ENCODE results near the gene STAB2.
"Not testable (repeated sequence)": the region's sequence is repeated elsewhere in the genome, so short reads cannot be mapped to it uniquely, and the experiment has no call there.

Gene STAB2

GRCh38 chr12:103791350-103791920, 204.4 kb downstream of the STAB2 start:
- no peak for DNase-seq

DNA sequence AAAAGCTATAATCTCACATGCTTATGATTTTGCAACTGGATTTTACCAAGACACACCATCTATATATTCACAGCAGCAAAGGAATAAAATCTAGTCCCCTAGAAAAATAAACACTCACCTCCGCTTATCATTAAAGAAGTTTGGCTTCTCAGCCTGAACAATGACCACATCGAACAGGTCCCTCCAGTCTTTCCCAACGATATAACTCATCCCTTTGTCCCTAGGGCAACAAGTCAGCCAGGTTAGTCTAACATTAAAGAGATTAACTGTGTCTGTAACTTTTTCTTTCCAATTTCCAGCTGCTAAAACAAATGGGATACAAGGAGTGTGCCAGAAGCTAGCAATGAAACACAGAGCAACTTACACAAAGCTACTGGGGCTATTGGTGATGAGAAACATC, 206.0 kb downstream of the STAB2 start:
- no peak for DNase-seq

GRCh38 chr12:103793512-103794045, 206.5 kb downstream of the STAB2 start:
- DNase-seq, result no peak

DNA sequence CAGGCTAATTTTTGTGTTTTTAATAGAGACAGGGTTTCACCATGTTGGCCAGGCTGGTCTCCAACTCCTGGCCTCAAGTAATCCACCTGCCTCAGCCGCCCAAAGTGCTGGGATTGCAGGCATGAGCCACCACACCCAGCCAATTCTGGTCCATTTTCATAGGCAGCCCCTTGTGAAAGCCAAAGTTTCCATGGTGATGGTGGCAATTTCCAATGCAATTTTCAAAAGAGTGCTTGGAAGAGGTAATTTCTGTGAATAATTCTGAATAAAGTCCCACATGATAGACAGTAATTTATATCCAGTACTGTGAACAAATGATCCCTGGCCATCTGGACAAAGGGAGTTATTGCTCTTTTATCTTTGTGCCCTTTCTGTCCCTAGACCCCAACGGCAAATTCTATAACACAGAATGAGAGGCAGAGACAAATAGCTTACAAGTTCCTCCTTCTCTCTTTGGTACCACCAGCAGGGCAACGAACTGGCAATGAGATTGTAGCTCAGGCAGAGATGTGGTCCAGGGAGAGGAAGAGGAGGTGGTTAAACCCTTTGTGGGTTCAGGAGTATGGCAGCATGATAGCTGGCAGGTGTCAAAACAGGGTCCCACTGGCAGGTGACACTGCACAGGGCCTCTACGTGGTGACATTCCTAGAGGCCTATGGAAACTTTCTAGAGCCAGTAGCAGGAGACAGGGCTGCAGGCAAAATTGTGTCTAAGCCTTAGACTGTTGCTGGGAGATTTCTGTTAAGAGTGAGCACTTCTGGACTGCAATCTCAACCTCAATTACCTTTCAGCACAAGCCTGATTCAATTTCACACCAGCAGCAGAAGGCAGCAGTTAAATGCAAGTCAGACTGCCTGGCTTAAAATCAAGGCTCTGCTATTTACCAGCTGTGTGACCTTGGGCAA, 207.5 kb downstream of the STAB2 start:
- no peak for DNase-seq

DNA sequence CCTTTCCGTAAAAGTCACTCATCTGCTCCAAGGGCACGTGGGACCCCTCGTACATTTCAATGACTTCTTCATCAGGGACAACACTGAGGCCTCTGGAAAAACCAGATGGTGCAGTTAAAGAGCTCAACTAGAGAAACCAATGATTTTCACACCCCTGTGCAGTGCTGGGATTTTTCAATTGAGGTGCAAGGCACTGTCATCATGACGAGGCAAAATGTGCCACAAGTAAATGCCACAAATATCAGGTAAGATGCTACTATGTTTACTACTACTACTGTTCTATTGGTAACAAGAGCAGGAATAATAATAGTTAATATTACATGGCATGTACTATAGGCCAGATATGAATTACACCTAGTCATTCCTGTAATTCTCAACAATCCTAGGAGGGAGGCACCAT, 211.5 kb downstream of the STAB2 start:
- no peak for DNase-seq

- DNase-seq, result no peak
These were observed 212.4 kb downstream of the STAB2 start for GRCh38 chr12:103799504-103799856.

GRCh38 chr12:103799857-103800771, 213.0 kb downstream of the STAB2 start:
- no peak for DNase-seq

GRCh38 chr12:103801709-103802585, 214.9 kb downstream of the STAB2 start:
- no peak for DNase-seq

DNA sequence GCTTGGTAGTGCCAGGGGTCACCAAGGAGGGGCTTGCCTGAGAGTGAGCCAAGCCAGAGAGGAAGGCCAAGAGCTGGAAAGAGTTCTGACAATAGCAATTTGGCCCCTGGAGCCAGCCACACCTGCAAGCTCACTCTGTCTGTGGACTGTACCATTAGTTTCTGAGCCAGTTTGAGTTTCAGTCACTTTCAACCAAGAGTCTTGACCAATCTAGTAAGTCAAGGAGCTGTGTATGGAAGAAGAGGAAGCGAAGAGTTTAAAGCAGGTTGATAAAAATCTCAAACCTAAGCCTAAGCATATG, 215.5 kb downstream of the STAB2 start:
- DNase-seq, result no peak

- DNase-seq, result no peak
These were observed 216.8 kb downstream of the STAB2 start for GRCh38 chr12:103803847-103804246.

DNA sequence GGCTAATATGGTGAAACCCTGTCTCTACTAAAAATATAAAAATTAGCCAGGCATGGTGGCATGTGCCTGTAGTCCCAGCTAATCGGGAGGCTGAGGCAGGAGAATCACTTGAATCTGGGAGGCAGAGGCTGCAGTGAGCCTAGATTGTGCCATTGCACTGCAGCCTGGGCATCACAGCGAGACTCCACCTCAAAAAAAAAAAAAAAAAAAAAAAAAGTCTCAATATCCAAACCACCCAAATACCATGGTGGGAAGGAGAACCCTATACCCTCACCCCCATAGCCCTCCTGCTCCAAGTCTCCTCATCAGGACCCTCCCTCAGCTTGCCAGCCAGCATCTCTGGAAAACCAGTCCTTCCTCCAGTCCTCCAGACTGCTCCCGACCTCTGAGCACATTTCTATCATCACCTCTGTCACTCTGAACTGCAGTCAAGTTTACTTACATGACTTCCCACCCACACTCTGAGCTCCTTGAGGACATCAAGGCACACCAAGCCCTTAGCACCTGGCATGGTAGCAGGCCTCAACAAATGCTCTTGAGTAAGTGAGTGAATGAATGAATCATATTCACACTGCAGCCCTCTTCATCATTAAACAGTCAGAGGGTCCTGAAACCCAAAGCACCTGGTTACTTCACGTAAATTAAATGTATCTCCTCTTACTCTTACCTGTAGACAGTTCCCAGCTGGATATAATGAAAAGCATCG, 218.7 kb downstream of the STAB2 start:
- DNase-seq, result no peak

- DNase-seq, result no peak
These were observed 219.7 kb downstream of the STAB2 start for GRCh38 chr12:103806803-103807202.

DNA sequence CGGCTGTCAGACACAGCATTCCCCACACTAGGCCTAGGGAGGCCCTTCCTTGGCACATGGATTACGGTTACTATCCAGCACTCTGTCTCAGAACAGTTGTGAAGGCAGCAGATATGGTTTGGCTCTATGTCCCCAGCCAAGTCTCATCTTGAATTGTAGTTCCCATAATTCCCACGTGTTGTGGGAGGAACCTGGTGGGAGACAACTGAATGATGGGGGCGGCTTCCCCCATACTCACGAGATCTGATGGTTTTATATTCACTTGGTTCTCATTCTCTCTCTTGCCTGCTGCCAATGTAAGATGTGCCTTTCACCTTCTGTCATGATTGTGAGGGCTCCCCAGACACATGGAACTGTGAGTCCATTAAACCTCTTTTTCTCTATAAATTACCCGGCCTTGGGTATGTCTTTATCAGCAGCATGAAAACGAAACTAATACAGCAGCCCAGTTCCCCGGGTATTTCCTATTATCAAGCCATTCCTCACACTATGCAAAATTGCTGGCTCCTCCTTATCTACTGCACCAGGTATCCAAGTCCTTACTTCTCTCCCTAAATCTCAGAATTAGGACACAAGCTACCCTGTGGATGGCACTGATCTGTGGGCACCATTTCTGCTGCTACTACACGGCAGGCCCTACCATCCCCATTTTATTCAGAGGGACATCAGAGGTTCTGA, 220.6 kb downstream of the STAB2 start:
- no peak for DNase-seq

DNA sequence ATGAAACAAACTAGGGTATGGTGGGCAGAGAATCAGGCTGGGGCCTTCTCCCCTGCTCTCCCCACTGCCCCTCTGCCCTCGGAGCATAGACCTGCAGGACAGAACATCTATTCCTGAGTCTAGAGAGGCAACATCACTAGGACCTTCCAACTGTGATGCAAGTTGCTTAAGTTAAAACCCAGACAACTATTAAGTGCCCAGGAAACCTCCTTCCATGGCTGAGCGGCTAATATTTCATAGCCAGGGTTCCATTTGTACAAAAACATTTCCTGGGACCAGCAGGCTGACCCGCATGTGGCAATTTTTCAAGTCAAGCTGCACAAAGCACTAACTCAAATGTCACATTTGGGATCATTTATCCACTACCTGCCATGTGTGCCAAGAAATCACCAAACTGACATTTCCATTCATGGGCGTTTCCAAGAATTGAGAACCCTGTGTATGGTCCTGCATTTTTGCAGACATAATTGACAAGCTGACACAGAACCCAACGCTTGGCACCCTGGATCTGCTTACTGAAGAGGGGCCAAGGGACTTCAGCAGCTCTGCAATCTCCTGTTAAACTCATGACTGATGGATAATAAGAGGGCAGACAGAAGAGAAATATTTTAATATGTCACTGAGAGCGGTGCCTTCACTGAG, 221.3 kb downstream of the STAB2 start:
- DNase-seq, result no peak

- DNase-seq, result no peak
These were observed 222.1 kb downstream of the STAB2 start for GRCh38 chr12:103809154-103809553.

DNA sequence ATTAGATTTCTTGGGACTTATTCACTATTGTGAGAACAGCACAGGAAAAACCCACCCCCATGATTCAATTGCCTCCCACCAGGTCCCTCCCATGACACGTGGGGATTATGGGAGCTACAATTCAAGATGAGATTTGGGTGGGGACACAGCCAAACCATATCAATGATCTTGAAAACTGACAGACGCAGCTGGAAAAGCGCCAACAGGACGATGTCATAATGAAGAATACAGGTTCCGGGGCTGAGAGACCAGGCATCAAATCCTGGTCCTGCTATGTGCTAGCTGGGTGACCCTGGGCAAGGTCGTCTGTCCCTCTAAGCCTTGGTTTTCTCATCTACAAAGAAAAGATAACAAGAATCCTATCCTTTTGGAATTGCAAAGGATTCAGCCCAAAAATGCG, 222.6 kb downstream of the STAB2 start:
- not testable (repeated sequence) for DNase-seq

- no peak for DNase-seq
These were observed 223.0 kb downstream of the STAB2 start for GRCh38 chr12:103810111-103810510.

DNA sequence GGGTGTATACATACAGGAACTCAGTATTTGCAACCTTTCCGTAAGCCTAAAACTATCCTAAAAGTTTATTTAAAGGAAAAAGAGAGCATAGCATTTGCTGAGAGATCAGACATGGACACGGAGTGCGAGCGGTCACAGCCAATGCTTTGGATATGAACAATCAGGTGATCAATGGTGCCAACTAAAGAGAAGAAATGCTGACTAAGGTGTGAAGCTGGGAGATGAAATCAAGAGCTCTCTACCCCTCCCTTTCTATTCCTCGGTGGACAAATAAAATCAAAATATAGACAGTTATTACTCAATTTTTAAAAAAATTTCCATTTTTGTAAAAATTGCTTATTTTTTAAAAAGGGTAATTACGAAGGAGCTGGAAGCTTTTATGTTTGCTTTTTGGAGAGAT, 224.7 kb downstream of the STAB2 start:
- no peak for DNase-seq

GRCh38 chr12:103812789-103813188, 225.7 kb downstream of the STAB2 start:
- no peak for DNase-seq

GRCh38 chr12:103813426-103813825, 226.4 kb downstream of the STAB2 start:
- DNase-seq, result no peak

GRCh38 chr12:103813949-103814348, 226.9 kb downstream of the STAB2 start:
- DNase-seq, result no peak
